GM12864 (cell line): ENCODE results near the gene TPTE2.
"Not testable (repeated sequence)": the region's sequence is repeated elsewhere in the genome, so short reads cannot be mapped to it uniquely, and the experiment has no call there.

Experiments
- DNase-seq: peaks from one replicate; pipeline ENCODE4 v3.0.0-alpha.2; 2011; ENCODE audit warnings: low read depth
- H3K4me3 ChIP-seq: 2 replicates; pipeline ENCODE4 v1.5.1; 2011; ENCODE audit warnings: mild to moderate bottlenecking, low read depth, low read length, control low read depth
- TF ChIP-seq, protein P1 (sequence below): IDR thresholded peaks from 2 replicates; pipeline ENCODE4 v1.5.1; 2011; ENCODE audit warnings: low read depth, mild to moderate bottlenecking, moderate library complexity, low read length, control low read depth, inconsistent platforms; ENCODE audit errors: missing control alignments

The TPTE2 gene

DNA sequence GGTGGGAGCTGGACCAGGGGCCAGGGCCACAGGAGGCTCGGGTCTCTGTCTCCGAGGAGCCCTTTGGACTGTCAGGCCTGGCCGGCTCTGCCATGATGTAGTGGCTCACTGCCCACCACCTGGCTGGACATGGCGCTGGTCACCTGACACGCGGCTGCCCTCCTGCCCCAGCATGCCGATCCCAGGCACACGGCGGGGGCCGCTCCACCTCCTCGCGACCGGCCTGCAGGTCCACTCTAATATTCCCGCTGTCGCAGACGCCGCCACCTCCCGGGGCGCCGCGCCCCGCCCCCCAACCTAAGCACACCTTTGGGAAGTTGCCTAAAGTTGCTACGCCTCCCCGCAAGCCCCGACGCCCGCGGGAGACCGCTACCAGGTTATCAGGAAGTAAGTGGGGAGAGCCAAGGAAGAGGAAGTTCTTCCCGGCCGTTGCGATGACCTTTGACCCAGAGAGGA is at the start of gene TPTE2:
Gene TPTE2, minus strand, starts transcription at position 406 of the 456 bp plus-strand sequence. CDS start 58,298 bp downstream, outside the sequence.
- H3K4me3 ChIP-seq, DNase-seq: not testable (repeated sequence)

DNA sequence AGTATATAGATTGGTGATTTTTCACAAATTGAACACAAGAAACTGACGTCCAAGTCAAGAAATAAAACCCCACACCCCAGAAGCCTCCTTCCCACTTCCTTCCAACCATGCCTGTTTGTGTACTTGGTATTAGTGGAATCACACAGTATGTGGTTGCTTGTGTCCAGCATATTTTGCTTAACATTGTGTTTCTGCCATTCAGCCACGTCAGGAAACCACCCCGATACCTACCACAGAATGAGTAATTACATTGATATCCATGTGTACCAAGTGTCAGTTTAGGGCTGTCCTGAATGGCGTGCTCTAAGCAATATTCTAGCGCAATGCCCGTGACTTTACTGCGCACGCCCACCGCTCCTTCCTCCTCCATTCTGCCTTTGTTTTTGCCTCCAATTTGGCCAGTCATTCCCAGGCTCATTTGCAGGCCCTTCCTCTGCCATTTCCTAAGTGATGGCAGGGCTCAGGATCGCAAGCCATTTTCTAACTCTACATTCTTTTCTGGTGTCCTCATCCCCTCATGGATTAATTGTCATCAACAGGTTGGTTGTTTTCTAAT is 46.3 kb upstream of the TPTE2 start:
- DNase-seq = no peak
- no peak overlapping the region for H3K4me3 ChIP-seq
- TF ChIP-seq, protein P1, sequence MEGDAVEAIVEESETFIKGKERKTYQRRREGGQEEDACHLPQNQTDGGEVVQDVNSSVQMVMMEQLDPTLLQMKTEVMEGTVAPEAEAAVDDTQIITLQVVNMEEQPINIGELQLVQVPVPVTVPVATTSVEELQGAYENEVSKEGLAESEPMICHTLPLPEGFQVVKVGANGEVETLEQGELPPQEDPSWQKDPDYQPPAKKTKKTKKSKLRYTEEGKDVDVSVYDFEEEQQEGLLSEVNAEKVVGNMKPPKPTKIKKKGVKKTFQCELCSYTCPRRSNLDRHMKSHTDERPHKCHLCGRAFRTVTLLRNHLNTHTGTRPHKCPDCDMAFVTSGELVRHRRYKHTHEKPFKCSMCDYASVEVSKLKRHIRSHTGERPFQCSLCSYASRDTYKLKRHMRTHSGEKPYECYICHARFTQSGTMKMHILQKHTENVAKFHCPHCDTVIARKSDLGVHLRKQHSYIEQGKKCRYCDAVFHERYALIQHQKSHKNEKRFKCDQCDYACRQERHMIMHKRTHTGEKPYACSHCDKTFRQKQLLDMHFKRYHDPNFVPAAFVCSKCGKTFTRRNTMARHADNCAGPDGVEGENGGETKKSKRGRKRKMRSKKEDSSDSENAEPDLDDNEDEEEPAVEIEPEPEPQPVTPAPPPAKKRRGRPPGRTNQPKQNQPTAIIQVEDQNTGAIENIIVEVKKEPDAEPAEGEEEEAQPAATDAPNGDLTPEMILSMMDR = no peak

DNA sequence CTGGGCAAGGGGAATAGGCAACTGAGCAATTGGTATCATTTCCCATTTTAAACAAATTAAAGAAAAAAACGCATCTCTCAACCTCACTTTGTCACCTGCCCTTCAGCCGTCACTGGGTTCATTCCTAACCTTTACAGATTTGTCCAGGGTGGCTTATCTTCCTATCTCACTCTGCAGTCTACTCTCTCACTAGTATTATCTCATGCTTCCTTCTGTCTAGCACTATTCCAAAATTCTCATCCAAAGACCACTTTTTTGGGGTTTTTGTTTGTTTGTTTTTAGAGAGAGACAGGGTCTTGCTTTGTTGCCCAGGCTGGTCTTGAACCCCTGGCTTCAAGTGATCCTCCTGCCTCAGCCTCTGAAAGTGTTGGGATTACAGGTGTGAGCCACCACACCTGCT is 45.4 kb upstream of the TPTE2 start:
- no peak overlapping the region for H3K4me3 ChIP-seq
- TF ChIP-seq, protein P1 = no peak
- no peak for DNase-seq

DNA sequence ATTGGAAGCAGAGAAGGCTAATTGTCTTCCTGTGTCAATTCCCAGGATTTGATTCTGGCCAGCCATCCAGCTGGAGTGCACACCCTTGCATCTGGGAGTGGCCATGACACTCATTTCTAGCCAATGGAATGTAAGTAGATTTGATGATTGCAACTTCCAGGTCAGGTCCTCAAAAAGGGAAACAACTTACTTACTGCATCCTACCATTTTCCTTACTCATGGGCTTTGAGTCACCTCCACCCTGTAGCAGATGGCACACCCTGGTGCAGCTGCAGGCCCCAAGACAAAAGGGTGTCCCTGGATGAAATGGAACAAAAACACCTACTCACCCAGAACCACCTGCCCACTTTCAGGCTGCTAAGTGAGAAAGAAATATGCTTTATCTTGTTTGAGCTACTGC is 44.8 kb upstream of the TPTE2 start:
- no peak overlapping the region for H3K4me3 ChIP-seq
- DNase-seq = no peak
- TF ChIP-seq, protein P1 = no peak

DNA sequence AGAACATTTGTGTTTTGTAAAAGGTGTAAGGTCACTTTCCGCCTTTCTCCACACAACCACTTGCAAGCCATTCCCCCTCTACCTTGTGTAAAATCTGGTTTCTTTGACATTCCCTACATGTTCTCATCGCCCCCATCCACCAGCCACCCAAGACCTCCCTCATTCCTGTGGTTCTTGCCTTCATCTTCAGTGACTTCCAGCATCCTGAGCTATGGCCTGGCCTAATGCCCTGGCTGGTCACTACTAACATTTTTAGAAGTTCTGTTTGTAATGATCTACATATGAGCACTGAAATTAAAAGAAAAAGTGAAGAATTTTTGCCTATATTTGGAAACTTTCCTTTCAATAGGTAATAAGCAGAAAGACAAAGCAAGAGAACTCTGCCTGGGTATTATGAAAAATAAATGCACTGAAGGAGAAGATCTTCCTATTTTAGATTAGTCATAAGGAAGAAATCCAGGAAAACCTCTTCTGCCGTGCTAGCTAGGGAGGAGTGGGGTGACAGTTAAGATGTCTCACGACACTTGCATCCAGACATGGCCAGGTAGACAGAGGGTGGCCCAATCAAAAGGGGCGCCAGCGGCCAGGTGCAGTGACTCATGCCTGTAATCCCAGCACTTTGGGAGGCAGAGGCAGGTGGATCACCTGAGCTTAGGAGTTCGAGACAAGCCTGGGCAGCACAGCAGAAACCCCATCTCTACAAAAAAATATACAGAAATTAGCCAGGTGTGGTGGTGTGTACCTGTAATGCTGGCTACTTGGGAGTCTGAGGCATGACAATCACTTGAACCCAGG is 44.0 kb upstream of the TPTE2 start:
- DNase-seq = no peak
- H3K4me3 ChIP-seq = no peak overlapping the region
- TF ChIP-seq, protein P1 = no peak

DNA sequence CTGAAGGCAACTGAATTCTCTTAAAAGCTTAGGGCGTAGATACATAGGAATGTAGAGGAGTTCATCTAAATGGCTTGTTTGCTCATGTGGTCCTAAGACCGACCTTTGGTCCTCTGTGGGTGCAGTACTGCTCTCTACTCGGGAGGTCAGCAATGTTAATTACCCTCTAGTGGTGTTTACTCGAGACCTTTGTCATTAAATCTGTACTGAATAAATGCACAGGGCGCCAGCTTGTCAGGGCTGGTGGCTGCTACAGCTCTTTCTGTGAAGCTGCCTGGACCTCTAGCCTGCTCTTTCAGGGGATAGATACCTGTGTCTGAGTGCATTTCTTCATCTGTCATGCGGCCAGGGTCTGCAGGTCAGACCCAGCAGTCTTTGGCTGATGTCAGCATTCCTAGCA is 43.0 kb upstream of the TPTE2 start:
- TF ChIP-seq, protein P1 = no peak
- no peak overlapping the region for H3K4me3 ChIP-seq

DNA sequence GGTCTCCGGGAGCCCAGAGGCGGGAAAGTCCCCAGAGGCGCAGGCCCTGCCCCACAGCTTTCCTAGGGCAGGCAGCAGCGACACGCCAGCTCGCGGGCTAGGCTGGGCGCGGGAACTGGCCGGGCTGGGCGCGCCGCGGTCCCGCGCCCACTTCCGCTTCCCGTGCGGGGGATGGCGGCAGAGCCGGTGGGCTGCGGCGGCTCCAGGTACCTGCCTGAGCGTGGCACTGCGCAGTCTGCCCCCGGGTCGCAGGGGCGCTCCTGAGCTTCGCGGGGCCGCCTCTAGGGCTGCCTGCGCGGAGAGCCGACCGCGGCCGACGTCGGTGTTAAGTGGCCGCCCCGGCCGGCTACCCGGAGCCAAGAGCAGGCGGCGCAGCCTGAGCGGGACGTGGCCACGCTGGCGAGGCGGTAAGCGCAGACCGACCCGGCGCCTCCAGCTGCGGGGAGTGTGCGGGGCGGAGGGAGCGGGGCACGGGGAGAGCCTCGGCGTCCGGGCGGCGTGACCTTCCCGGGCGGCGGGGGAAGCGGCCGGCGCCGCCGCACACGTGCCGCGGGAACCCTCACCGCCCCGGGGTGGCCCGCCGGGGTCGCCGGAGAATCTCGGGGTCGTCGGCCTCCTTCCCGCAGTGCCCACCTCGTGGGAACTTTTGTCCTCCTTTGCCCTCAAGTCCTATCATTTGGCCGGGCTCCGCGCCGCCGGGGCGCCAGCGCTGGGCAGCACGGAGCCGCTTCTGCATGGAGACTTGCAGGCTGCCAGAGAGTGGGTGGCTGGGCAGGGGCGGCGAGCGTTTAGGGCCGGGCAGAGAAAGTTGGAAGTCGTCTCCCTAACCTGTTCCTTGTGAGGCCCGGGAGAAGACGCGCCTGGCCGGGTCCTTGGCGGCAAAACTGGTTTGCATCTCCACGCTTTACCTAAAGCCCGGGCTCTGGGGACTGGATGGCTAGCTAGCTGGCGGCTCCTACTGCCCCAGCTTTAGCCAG is 40.7 kb upstream of the TPTE2 start:
- TF ChIP-seq, protein P1 = no peak
- DNase-seq = no peak
- peak overlapping the region; percentile 85 for H3K4me3 ChIP-seq

More for the DNA sequence above, 43.0 kb upstream of the TPTE2 start:
- DNase-seq = no peak
